ENCODE results near the gene ALCAM. TPM values are rescaled to one million over a fixed set of nuclear protein-coding genes. Genes with fewer than 3 reads are reported as not detected.

The ALCAM gene
- polyA plus RNA-seq, 3 donors, result 7.1 to 8.0 (median 7.9) TPM

DNA sequence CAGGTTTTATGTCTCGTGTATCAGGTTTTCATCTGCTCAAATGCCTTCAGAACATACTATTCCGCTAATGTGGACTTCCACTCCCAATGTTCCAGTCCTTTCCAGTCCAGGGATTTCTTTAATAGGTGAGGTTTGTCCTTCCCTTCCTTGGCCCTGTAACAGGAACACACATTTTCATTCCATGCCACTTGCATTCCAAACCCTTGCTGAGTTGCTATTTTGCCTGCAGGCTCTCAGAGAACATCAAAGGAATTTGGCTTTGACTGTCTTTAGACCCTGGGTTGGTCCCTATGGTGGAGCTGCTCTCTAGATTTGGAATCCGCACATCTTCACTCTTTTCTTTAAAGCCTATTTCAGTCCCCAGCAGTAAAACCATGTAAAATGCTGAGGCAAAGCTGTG is 12.3 kb upstream of the ALCAM start:
- H3K4me3 Mint-ChIP-seq, result peak overlapping the region; percentile 87 to 94
- no CpG with 5 or more reads among the region's 3 CpGs for WGBS (ENCODE audit: insufficient coverage)
- peak overlapping the region; percentile 85 for H3K4me2 ChIP-seq (replicated peaks; ENCODE audit: extremely low read depth, low read length, poor library complexity, severe bottlenecking)
- peaks cover 0 to 4% of the 10 kb centered on the region in 2 donors for H3K36me3 Mint-ChIP-seq
- H2AFZ ChIP-seq (ENCODE audit: insufficient read depth, low read depth, low read length, poor library complexity, severe bottlenecking), result no peak overlapping the region
- TF ChIP-seq, protein P1, sequence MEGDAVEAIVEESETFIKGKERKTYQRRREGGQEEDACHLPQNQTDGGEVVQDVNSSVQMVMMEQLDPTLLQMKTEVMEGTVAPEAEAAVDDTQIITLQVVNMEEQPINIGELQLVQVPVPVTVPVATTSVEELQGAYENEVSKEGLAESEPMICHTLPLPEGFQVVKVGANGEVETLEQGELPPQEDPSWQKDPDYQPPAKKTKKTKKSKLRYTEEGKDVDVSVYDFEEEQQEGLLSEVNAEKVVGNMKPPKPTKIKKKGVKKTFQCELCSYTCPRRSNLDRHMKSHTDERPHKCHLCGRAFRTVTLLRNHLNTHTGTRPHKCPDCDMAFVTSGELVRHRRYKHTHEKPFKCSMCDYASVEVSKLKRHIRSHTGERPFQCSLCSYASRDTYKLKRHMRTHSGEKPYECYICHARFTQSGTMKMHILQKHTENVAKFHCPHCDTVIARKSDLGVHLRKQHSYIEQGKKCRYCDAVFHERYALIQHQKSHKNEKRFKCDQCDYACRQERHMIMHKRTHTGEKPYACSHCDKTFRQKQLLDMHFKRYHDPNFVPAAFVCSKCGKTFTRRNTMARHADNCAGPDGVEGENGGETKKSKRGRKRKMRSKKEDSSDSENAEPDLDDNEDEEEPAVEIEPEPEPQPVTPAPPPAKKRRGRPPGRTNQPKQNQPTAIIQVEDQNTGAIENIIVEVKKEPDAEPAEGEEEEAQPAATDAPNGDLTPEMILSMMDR (IDR thresholded peaks at IDR 0.05), result no peak
- no peak overlapping the region for H3K27ac ChIP-seq (ENCODE audit: low read depth in 1 of 2, low read length in 2 of 2)
- peak overlapping the region in 1 of 3 experiments; percentile 73 for H3K4me3 ChIP-seq (replicated peaks in 1 of 3; ENCODE audit: low read depth in 2 of 3, low read length in 3 of 3)
- H3K9me3 ChIP-seq (replicated peaks in 1 of 2; ENCODE audit: control insufficient read depth in 1 of 2, insufficient read depth in 1 of 2, low read length in 2 of 2), result no peaks in the 10 kb centered on the region
- no peaks in the 10 kb centered on the region for H3K79me2 ChIP-seq (ENCODE audit: insufficient read depth, low read length)
- H4K20me1 ChIP-seq (ENCODE audit: insufficient read depth, low read length), result no peaks in the 10 kb centered on the region
- peaks cover 47 to 68% of the 10 kb centered on the region in 2 donors for H3K4me1 ChIP-seq (ENCODE audit: control insufficient read depth in 1 of 2, insufficient read depth in 2 of 2, low read length in 2 of 2)
- H3K36me3 ChIP-seq (replicated peaks in 1 of 2; ENCODE audit: control insufficient read depth in 1 of 2, insufficient read depth in 2 of 2, low read length in 2 of 2), result no peaks in the 10 kb centered on the region
- intact Hi-C loops (cut with micrococcal nuclease), result no loop called here
- peaks cover 0 to 2% of the 10 kb centered on the region in 2 donors for H3K27me3 ChIP-seq (ENCODE audit: control insufficient read depth in 2 of 2, insufficient read depth in 2 of 2, low read length in 2 of 2)
- H3K9ac ChIP-seq (ENCODE audit: insufficient read depth, low read length, poor library complexity, severe bottlenecking), result no peak overlapping the region
- no peaks in the 10 kb centered on the region for H3K9me3 Mint-ChIP-seq
- H3K27me3 Mint-ChIP-seq (ENCODE audit: low read depth in 3 of 3), result peaks cover 0 to 10% (median 7%) of the 10 kb centered on the region in 3 donors
- peak overlapping the region in 6 of 7 donors; percentile 16 to 95 (median 84) for H3K27ac Mint-ChIP-seq
- peaks cover 72% of the 10 kb centered on the region for H3K4me1 Mint-ChIP-seq
- no peak for DNase-seq

DNA sequence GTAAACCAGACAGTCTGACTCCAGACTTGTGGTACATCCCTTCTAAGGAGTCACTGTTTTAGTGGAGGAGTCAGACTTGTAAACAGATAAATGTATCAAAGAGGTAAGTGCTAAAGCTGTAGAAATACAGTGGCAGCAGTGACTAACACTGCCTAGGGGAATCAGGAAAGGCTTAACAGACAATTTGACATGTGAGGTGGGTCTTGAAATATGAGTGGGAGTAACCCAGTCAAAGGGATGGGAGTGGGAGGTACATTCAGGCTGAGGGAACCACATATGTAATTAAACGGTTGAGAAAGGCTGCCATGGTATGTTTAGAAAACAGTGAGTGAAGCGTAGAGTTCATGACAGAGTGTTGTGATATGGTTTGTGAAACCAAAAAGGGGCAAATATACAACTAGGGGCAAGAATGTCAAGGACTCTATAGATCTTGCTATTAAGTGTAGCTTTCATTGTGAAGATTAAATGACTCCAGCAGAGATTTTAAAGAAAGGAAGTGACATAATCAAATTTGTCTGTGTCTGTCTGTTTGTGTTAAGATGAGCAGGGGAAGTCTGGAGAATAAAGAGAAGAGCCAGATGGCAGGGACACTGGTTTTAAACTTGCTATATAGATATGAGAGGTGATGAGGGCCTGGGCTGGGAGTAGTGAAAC is 11.2 kb upstream of the ALCAM start:
- WGBS (ENCODE audit: insufficient coverage), result 88% methylated on average over 2 of the region's 2 CpGs
- Histone ChIP-seq H2AFZ (ENCODE audit: insufficient read depth, low read depth, low read length, poor library complexity, severe bottlenecking) (no peak overlapping the region), H3K9ac (ENCODE audit: insufficient read depth, low read length, poor library complexity, severe bottlenecking) (no peak overlapping the region), H4K20me1 (ENCODE audit: insufficient read depth, low read length) (no peaks in the 10 kb centered on the region), H3K4me3 (replicated peaks in 1 of 3; ENCODE audit: low read depth in 2 of 3, low read length in 3 of 3) (no peak overlapping the region), H3K36me3 (replicated peaks in 1 of 2; ENCODE audit: control insufficient read depth in 1 of 2, insufficient read depth in 2 of 2, low read length in 2 of 2) (no peaks in the 10 kb centered on the region), H3K79me2 (ENCODE audit: insufficient read depth, low read length) (no peaks in the 10 kb centered on the region), H3K9me3 (replicated peaks in 1 of 2; ENCODE audit: control insufficient read depth in 1 of 2, insufficient read depth in 1 of 2, low read length in 2 of 2) (no peaks in the 10 kb centered on the region), H3K27me3 (ENCODE audit: control insufficient read depth in 2 of 2, insufficient read depth in 2 of 2, low read length in 2 of 2) (peaks cover 0 to 2% of the 10 kb centered on the region in 2 donors), H3K4me2 (replicated peaks; ENCODE audit: extremely low read depth, low read length, poor library complexity, severe bottlenecking) (no peak overlapping the region), H3K4me1 (ENCODE audit: control insufficient read depth in 1 of 2, insufficient read depth in 2 of 2, low read length in 2 of 2) (peaks cover 47 to 70% of the 10 kb centered on the region in 2 donors), H3K27ac (ENCODE audit: low read depth in 1 of 2, low read length in 2 of 2) (peak overlapping the region in 1 of 2 donors; percentile 21)
- intact Hi-C loops (cut with micrococcal nuclease), result no loop called here
- Mint-ChIP-seq H3K4me3 (no peak overlapping the region), H3K27ac (peak overlapping the region in 6 of 7 donors; percentile 5 to 73 (median 51)), H3K9me3 (no peaks in the 10 kb centered on the region), H3K36me3 (peaks cover 0 to 4% of the 10 kb centered on the region in 2 donors), H3K4me1 (peaks cover 76% of the 10 kb centered on the region), H3K27me3 (ENCODE audit: low read depth in 3 of 3) (peaks cover 0 to 10% (median 7%) of the 10 kb centered on the region in 3 donors)
- DNase-seq, result peak in 2 of 3 donors; percentile 23 to 54
- TF ChIP-seq, protein P1 (IDR thresholded peaks at IDR 0.05), result no peak

Measured in CD14-positive monocyte (primary cell).